DMS53 treated with DMSO at 0.1 percent for 48 hours (cell line): ENCODE results near the gene SHROOM3.
"Not testable (repeated sequence)": the region's sequence is repeated elsewhere in the genome, so short reads cannot be mapped to it uniquely, and the experiment has no call there.

Source experiments
- DNase-seq: peaks from one replicate; lab custom pipeline; 2025; ENCODE audit not compliant: unreplicated experiment; lab: John Stamatoyannopoulos, UW

Gene SHROOM3

DNA sequence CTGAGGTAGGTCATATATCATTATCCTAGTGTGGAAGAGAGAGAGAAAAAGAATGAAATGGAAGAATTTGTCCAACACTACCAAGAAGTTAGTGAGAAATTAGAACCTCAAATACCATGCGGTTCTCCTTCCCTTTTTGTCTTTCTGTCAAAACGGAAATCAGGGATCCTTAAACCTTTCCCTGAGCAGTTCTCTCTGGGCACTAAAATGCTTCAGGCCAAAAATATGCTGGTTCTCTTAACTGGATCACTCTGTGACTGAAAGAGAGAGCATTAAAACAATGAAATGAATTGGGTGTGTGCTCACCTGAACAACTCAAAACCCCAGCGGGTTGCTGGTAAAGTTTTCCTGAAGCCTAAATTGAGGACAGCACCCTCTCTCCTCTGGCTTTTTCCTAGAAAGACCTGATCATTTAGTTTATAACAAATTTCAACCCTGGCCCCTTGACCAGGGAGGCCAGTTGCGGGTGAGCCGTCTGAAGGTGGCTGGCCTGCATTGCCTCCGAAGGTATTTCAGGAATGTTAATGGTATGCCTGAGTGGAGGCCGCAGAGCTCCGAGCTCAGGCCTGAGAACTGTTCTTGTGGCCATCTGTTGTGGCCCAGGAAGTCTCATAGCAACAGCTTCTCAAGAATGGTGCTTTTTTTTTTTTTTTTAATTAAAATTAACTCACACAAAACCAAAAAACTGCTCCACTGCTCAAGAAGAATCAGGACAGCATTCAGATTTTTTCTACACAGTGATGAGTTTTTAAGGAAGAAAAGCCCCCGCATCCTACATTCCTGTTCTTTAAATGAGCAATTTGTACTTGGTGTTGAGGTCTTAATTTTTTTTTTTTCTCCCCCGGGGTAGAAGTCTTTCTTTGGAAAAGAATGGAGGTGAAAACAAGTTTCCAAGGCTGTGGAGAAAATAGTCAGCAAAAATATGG, 155.1 kb downstream of the SHROOM3 start:
- DNase-seq, result no peak

DNA sequence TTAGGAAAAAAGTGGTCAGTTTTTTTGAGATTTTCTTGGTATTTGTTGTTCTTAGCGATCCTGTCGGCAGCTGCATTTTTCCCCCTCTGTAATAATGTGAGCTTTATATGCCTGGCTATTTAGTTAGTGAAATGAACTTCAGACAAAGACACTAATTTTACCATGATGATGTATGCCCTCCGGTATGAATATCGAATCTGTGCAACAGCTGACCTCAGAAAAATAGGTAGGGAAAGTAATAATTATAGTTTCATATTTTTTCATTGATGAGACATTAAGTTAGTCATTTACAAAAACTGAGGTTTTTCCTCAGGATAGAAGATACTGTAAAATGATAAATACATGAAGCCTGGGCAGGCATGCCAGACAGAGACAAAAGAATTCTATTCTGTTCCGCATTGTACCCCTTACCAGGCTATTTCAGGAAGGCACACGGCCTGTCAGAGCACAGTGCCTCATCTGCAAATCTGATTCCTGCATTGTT, 155.8 kb downstream of the SHROOM3 start:
- no peak for DNase-seq

DNA sequence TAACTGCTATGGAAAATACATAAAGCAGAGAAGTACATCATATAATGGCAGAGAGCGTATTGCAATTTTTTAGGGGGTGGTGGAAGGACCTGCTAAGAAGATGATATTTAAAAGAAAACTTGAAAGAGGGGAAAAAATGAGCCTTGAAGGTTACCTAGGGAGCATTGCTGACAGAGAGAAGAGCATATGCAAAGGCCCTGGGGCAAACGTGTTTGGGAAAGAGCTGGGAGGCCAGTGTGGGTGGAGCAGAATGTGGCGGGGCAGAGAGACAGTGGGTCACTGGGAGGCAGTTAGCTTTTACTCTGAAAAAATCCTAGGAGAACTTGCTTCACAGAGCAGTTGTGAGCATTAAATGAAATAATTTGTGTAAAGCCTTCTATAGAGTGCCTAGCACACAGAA, 157.0 kb downstream of the SHROOM3 start:
- no peak for DNase-seq

GRCh38 chr4:76592460-76592859, 157.4 kb downstream of the SHROOM3 start:
- no peak for DNase-seq

- peak; percentile 8 for DNase-seq
These were observed 159.1 kb downstream of the SHROOM3 start for GRCh38 chr4:76594173-76594572.

- DNase-seq, result no peak
These were observed 160.4 kb downstream of the SHROOM3 start for GRCh38 chr4:76595435-76595834.

GRCh38 chr4:76596713-76597112, 161.7 kb downstream of the SHROOM3 start:
- no peak for DNase-seq

DNA sequence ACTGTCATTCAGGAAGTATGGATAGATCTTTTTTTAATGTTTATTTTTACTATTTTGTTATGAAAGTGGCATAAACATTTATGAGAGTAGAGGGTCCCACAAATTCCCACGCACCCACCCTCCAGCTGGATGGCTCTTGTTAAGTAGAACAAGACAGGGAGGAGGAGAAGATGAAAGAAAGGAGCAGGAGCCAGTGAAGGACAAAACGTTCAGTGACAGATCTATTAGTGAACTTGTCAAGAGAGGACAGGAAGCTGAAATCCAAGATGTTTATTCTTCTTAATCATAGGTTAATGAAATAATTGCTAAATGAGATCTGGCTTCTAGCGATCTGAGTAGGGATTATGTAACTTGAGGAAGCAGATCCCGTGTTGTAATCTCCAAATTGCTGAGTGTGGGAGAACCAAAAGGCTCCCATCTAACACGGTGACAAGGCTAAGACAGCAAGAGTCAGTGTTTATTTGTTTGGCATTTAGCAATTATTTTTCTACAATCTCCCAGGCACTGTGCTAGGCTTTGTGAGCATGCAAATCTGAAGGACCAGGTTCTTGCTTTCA, 162.5 kb downstream of the SHROOM3 start:
- DNase-seq, result no peak

- no peak for DNase-seq
These were observed 165.4 kb downstream of the SHROOM3 start for GRCh38 chr4:76600447-76600846.

GRCh38 chr4:76601791-76602190, 166.8 kb downstream of the SHROOM3 start:
- DNase-seq, result no peak

DNA sequence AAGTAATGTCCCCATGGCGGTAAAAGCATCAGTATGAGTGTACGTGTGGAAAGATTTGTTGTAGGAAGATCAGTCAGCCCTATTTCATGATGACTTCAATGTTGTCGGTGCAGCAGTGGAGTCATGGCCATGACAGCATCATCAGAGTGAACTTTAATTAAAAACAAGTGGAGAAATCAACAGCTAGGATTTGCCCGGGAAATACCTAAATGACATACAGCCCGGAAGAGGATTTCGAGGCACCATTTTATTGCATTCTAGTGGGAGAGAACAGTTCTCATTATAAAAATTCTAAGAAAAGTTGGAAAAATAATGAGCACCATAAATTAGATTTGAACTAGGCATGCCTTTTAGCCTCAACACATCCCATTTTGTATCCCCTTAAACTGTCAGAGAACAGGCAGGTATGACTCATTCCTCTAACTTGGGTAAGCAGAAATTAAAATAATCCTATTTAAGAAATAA, 170.1 kb downstream of the SHROOM3 start:
- DNase-seq, result no peak

GRCh38 chr4:76606645-76607265, 171.7 kb downstream of the SHROOM3 start:
- DNase-seq, result no peak

GRCh38 chr4:76607266-76607799, 172.3 kb downstream of the SHROOM3 start:
- no peak for DNase-seq

DNA sequence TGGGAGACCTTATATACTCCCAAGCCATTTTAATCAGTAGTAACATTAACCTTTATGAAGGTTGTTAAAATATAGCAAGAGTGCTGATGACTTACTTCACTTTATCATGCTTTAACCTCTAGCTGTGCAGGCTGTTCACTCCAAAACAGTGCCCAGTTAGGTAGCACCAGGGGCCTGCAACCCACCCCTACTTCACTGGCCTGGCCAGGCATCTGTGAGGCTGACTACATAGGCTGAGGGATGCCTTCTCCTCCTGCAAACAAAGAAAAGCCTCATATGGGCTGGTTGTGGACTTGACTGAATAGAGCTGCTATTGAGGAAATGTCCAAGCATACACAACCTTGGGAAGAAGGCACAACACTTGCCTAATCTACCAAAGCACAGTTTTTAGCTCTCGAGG, 172.8 kb downstream of the SHROOM3 start:
- no peak for DNase-seq

DNA sequence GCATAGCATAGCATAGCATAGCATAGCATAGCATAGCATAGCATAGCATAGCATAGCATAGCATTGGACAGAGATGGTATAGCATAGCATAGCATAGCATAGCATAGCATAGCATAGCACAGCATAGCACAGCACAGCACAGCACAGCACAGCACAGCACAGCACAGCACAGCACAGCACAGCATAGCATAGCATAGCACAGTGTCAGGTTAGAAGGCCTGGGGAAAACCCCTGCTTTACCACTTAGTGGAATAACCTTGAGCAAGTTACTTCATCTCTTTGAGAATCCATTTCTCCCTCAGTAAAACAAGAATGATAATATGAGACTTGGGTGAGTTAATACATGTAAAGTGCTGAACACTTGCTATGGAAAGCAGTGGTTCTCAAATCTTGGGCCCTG, 173.5 kb downstream of the SHROOM3 start:
- DNase-seq, result not testable (repeated sequence)

DNA sequence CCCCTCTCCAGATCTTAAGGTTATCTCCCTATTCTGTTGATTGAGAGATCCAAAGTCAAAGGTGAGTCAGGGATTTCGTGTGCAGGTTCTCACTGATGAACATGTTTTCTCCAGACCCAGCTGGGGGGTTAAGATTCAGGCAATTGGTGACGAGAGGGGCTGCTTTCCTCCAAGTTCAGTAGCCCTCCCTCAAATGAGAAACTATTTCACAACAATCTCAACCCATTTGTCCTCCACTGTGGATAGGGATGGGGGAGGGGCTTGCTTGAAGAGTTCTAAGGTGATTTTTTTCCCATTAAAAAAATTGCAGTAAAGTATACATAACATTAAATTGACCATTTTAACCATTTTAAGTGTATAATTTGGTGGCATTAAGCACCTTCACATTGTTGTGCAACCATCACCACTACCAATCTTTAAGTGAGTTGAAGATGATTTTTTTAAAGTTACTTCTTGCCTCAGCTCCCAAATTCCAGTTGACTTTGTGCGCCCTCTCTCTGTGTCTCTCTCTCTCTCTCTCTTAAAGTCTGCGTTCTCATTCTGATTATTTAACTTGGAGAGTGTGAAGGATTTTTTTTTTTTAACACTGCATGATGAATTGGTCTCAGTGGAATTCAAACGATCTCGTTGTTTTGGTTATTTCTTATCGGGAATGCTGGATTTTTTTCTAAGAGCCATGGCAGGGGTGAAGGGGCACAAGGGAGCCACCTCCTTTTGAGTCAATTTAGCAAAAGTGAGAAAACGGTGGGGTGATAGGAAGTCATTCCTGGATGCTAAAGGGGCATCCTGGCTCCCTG, 175.9 kb downstream of the SHROOM3 start:
- DNase-seq, result no peak

- no peak for DNase-seq
These were observed 176.7 kb downstream of the SHROOM3 start for GRCh38 chr4:76611616-76612207.

GRCh38 chr4:76614589-76614988, 179.6 kb downstream of the SHROOM3 start:
- no peak for DNase-seq

DNA sequence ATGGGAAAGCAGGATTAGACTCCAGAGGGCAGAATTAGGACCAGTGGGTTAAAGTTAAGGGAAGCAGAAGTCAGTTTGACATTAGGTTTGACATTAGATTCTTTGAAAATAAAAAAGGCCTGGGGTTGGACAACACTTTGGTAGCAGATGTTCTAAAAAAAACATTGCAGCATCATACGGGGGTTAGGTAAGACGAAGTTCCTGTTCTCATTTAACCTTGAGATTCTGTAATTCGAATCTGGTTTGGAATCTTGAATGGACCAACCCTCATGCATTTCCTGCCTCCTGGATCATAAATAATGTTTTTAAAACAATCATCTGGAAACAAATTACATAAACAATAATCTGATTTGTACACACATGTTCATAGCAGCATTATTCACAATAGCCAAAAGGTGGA, 181.0 kb downstream of the SHROOM3 start:
- DNase-seq, result no peak

DNA sequence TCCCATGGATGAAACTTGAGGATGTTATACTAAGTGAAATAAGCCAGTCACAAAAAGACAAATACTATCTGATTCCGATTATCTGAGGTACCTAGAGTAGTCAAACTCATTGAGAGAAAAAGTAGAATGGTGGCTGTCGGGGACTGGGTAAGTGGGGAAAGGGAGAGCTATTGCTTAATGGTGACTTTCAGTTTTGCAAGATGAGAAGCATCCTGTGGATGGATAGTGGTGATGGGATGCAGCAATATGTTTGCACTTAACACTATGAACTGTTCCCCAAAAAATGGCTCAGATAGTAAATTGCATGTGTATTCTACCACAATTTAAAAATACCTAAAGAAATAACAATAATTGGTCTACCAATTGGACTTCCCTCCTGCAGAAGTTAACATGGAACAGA, 181.5 kb downstream of the SHROOM3 start:
- no peak for DNase-seq
